ENCODE data around the gene STATH.

GRCh38 chr4:69999420-69999819, 3.7 kb downstream of the STATH start:
- TF ChIP-seq CTCF (IDR thresholded peaks at IDR 0.05) = no peak
- no peak for TF ChIP-seq POLR2AphosphoS5 (IDR thresholded peaks at IDR 0.05; ENCODE audit: low read depth, low read length)
- no peak for TF ChIP-seq TCF7L2 (IDR thresholded peaks at IDR 0.05; ENCODE audit: low read depth, low read length)
- TF ChIP-seq REST (IDR thresholded peaks at IDR 0.05; ENCODE audit: insufficient read depth in 1 of 2, low read depth in 2 of 2, low read length in 1 of 2) = no peak

All from Panc1 (cell line).